Activated CD8-positive, alpha-beta T cell treated with anti-CD3 and anti-CD28 coated beads for 36 hours (primary cell): ENCODE data around the gene GOLGA6L1. TPM values are rescaled to one million over a fixed set of nuclear protein-coding genes. Genes with fewer than 3 reads are reported as not detected.
"Not testable (repeated sequence)": the region's sequence is repeated elsewhere in the genome, so short reads cannot be mapped to it uniquely, and the experiment has no call there.

ENCODE experiments used
- ATAC-seq: fragments of 200-7000 bp; cut with Tn5 transposase; one replicate; pipeline ENCODE4 v1.10.0; 2021; ENCODE audit warnings: mild to moderate bottlenecking, moderate library complexity
- CTCF ChIA-PET: fragments of 350-600 bp; sonication (Branson Sonifier 250); formaldehyde crosslinking; loops from one replicate; lab custom pipeline; 2021; ENCODE audit warnings: antibody characterized with exemption; lab: Charles Lee
- POLR2A ChIA-PET: fragments of 350-600 bp; sonication (Branson Sonifier 250); formaldehyde crosslinking; loops from one replicate; lab custom pipeline; 2021; ENCODE audit warnings: antibody characterized with exemption; lab: Charles Lee
- DNase-seq: peaks from one replicate; pipeline ENCODE4 v3.0.0-alpha.2; 2020
- H3K27ac Mint-ChIP-seq: one replicate; pipeline ENCODE4 v1.8.0; 2021; ENCODE audit warnings: mild to moderate bottlenecking, mixed read lengths
- H3K27me3 Mint-ChIP-seq: one replicate; pipeline ENCODE4 v1.8.0; 2021; ENCODE audit warnings: mixed read lengths
- H3K36me3 Mint-ChIP-seq: one replicate; pipeline ENCODE4 v1.8.0; 2021; ENCODE audit warnings: low read depth, mixed read lengths
- H3K4me1 Mint-ChIP-seq: one replicate; pipeline ENCODE4 v1.8.0; 2021; ENCODE audit warnings: low read depth, mixed read lengths
- H3K4me3 Mint-ChIP-seq: one replicate; pipeline ENCODE4 v1.8.0; 2021; ENCODE audit warnings: mild to moderate bottlenecking, moderate library complexity, mixed read lengths
- H3K9me3 Mint-ChIP-seq: one replicate; pipeline ENCODE4 v1.8.0; 2021; ENCODE audit warnings: mixed read lengths
- intact Hi-C: fragments of 100-400 bp; cut with micrococcal nuclease; formaldehyde crosslinking; loops from one replicate; pipeline ENCODE4 v1.10.0; 2022
- total RNA-seq, 2 experiments: library from RNA; stranded (reverse); gene quantifications; one replicate each; pipeline ENCODE4 v1.2.3, GENCODE V29; 2021
- TF ChIP-seq, protein P1 (sequence below): fragments of 200-600 bp; IDR thresholded peaks from one replicate; pipeline ENCODE4 v1.8.0; 2022; ENCODE audit warnings: antibody characterized with exemption, mild to moderate bottlenecking

GOLGA6L1 gene
- total RNA-seq, 2 experiments from 2014 or later = not detected

DNA sequence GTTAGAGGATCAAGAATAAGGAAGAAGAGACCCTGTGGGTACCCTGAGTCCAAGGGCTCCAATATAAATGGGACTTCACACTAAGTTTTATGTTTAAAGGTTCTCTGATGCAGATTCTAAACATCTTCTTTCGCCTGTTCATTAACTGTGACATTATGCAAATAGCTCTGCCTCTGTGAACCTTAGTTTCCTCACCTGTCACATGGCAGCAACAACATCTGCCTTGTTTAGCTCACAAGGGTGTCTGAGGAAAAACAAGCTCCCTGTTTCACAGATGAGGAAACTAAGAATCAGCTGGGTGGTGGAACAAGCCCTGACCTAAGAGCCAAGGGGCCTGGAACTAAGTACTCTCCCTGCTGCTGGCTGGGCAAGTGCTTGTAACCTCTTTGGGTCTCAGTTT, 40.8 kb downstream of the GOLGA6L1 start:
- CTCF ChIA-PET = no interaction called here
- POLR2A ChIA-PET = no interaction called here
- H3K27ac Mint-ChIP-seq = no peak overlapping the region

DNA sequence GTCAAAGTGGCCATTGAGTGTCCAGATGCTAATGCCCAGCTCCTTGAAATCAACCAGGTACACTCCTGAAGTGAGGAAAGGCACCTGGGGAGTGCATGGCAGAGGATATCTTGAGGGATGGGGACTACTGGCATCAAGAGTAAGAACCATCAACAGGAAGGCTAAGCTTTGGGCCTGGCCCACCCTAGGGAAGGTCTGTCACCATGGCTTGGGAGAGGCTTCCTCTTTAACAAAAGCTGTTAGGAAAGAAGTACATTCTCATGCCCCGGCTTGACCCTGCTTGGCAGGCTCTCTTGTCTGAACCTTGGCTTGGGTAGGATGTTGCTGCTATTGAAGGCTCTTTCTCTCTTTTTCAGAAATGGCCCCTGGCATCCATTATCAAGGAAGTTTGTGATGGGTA, 53.5 kb downstream of the GOLGA6L1 start:
- ATAC-seq (no peak), DNase-seq (no peak)
- TF ChIP-seq, protein P1, sequence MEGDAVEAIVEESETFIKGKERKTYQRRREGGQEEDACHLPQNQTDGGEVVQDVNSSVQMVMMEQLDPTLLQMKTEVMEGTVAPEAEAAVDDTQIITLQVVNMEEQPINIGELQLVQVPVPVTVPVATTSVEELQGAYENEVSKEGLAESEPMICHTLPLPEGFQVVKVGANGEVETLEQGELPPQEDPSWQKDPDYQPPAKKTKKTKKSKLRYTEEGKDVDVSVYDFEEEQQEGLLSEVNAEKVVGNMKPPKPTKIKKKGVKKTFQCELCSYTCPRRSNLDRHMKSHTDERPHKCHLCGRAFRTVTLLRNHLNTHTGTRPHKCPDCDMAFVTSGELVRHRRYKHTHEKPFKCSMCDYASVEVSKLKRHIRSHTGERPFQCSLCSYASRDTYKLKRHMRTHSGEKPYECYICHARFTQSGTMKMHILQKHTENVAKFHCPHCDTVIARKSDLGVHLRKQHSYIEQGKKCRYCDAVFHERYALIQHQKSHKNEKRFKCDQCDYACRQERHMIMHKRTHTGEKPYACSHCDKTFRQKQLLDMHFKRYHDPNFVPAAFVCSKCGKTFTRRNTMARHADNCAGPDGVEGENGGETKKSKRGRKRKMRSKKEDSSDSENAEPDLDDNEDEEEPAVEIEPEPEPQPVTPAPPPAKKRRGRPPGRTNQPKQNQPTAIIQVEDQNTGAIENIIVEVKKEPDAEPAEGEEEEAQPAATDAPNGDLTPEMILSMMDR = no peak
- POLR2A ChIA-PET = no interaction called here
- intact Hi-C loops = no loop called here
- H3K27me3 Mint-ChIP-seq = no peaks in the 10 kb centered on the region
- H3K4me3 Mint-ChIP-seq = no peak overlapping the region
- no peaks in the 10 kb centered on the region for H3K4me1 Mint-ChIP-seq
- no peaks in the 10 kb centered on the region for H3K9me3 Mint-ChIP-seq
- H3K36me3 Mint-ChIP-seq = no peaks in the 10 kb centered on the region
- CTCF ChIA-PET = no interaction called here
- H3K27ac Mint-ChIP-seq = no peak overlapping the region

More for the DNA sequence above, 40.8 kb downstream of the GOLGA6L1 start:
- peaks cover 5% of the 10 kb centered on the region for H3K27me3 Mint-ChIP-seq
- intact Hi-C loops = no loop called here
- no peak overlapping the region for H3K4me3 Mint-ChIP-seq
- TF ChIP-seq, protein P1 = no peak
- no peaks in the 10 kb centered on the region for H3K9me3 Mint-ChIP-seq
- H3K4me1 Mint-ChIP-seq = no peaks in the 10 kb centered on the region
- no peaks in the 10 kb centered on the region for H3K36me3 Mint-ChIP-seq
- ATAC-seq = no peak
- no peak for DNase-seq

DNA sequence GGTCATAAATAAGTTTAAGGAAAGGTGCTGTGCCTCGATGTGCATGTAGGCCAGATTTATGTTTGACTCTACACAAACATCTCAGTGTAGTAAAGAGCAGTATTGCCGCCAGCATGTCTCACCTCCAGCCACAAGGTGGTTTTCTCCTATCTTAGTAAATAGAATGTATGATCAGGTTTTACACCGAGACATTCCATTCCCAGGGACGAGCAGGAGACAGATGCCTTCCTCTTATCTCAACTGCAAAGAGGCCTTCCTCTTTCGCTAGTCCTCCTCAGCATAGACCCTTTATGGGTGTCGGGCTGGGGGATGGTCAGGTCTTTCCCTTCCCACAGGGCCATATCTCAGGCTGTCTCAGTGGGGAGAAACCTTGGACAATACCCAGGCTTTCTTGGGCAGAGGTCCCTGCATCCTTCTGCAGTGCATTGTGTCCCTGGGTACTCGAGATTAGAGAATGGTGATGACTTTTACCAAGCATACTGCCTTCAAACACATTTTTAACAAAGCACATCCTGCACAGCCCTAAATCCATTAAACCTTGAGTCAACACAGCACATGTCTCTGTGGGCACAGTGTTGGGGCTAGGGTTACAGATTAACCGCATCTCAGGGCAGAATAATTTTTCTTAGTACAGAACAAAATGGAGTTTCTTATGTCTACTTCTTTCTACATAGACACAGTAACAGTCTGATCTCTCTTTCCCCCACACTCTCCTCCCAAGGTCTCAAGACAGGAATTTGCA, 54.5 kb downstream of the GOLGA6L1 start:
- intact Hi-C loops, H3K27me3 Mint-ChIP-seq, H3K4me1 Mint-ChIP-seq, DNase-seq, H3K4me3 Mint-ChIP-seq, POLR2A ChIA-PET, H3K27ac Mint-ChIP-seq, H3K36me3 Mint-ChIP-seq, CTCF ChIA-PET, H3K9me3 Mint-ChIP-seq, ATAC-seq: not testable (repeated sequence)

DNA sequence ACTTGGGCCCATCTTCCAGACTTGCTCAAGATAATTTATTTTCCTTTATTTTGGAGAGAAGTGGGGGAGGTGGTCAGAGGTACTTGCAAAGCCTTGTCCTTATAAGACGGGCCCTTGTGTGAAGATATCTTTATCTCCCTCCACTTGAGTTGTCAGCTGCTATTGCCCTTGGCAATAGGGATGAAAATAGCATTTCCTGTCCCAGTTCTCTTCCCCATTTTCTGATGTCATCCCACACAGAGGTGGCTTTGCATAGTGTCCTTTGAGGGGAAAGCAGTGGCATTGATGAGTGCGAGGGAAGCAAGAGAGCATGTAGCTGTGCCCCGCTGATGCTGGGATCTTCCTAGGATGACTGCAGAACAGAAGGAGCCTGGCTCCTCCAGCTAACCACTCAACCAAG, 55.4 kb downstream of the GOLGA6L1 start:
- no peak overlapping the region for H3K4me3 Mint-ChIP-seq
- TF ChIP-seq, protein P1 = no peak
- CTCF ChIA-PET = no interaction called here
- POLR2A ChIA-PET = no interaction called here
- intact Hi-C loops = no loop called here
- no peaks in the 10 kb centered on the region for H3K27me3 Mint-ChIP-seq
- H3K9me3 Mint-ChIP-seq = no peaks in the 10 kb centered on the region
- no peak overlapping the region for H3K27ac Mint-ChIP-seq
- no peaks in the 10 kb centered on the region for H3K36me3 Mint-ChIP-seq
- ATAC-seq = no peak
- H3K4me1 Mint-ChIP-seq = no peaks in the 10 kb centered on the region
- no peak for DNase-seq

DNA sequence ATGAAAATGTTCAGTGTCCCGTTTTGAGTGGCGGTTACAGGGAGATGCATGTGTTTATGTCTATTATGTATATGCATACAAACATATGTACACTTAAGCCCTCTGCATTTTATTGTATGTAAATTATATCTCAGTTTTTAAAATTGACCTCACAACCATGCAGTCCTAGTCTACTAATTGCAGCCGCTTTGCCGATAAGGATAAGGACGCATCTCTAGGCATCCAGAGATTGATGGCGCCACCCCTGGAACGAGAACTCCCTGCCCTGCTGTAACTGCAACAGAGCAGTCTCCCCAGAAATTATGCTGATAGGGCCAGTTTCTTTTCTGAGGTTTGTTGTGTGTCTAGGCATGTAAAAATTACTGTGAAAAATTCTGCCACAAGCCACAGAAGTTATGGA, 56.9 kb downstream of the GOLGA6L1 start:
- POLR2A ChIA-PET = no interaction called here
- ATAC-seq (no peak), DNase-seq (no peak)
- TF ChIP-seq, protein P1 = no peak
- H3K36me3 Mint-ChIP-seq = no peaks in the 10 kb centered on the region
- H3K27ac Mint-ChIP-seq = no peak overlapping the region
- H3K4me3 Mint-ChIP-seq = no peak overlapping the region
- H3K9me3 Mint-ChIP-seq = no peaks in the 10 kb centered on the region
- intact Hi-C loops = no loop called here
- no peaks in the 10 kb centered on the region for H3K4me1 Mint-ChIP-seq
- CTCF ChIA-PET = no interaction called here
- H3K27me3 Mint-ChIP-seq = no peaks in the 10 kb centered on the region

Other genes starting within 250 kb of the GOLGA6L1 start
- 10 to 100 TPM; 10.4 to 11.6 TPM for gene CYFIP1, start 156.5 kb downstream of the GOLGA6L1 start, total RNA-seq
- 10 to 100 TPM; 19.2 to 22.0 TPM for gene TUBGCP5, start 97.3 kb downstream of the GOLGA6L1 start, total RNA-seq
- gene GOLGA6L26, start 197.4 kb upstream of the GOLGA6L1 start, total RNA-seq = not detected
- gene GOLGA8S, start 217.9 kb upstream of the GOLGA6L1 start, total RNA-seq = under 1 TPM; 0.13 to 0.16 TPM